ENCODE data around the gene ANO6.

Gene ANO6

DNA sequence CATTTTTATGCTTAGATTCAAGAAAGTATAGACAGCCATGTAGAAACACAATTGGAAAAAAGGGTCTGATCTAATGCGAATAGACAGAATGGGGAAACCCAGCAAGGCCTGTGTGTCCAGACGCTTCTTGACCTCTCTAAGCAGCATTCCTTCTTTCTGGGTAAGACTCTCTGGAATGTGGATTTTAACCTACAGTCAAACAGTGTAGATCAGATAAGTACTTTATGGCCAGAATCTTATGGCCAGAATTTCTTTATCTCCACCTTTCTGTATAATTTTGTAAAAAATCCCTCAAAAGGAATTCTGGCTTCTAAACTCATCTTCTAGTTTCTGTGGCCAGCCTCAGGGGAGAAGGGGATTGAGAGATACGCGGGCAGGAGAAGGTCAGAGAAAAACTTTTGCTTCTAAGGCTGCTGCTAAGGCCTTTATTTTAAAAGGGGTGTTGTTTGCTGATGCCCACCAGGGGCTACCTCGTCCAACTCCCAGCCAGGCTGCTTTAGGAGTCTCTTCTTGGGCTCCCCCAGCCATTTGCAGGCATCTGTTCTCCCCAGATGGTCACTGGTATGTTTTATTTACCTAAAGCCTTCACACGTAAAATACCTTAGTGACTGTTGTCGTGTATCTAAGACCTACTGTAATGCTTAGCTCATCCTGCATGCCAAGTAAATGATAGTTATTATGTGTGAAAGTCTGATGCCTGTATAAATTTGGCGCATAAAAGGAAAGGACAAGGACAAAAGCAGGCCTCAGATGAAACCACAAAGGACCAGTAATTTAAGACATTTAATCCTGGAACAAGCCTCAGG is 68.4 kb downstream of the ANO6 start:
- DNase-seq: no peak

DNA sequence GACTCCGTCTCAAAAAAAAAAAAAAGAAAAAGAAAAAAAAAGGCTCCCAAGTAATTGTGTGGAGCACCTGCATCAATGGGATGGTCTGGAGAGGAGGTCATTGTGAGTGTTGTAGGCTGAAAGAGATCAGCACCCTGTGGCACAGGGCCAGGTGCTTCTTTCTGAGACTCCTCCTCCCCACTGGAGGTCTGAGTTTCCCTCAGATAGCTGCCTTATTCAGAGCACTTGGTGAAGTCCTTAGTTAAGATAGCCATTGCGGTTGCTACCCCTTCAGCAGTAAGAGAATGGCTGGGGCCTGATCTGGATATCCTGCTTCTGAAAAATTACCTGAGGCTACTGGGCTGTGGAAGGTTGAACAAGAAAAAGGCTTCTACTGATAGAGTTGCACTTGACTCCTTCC is 69.8 kb downstream of the ANO6 start:
- DNase-seq: no peak

DNA sequence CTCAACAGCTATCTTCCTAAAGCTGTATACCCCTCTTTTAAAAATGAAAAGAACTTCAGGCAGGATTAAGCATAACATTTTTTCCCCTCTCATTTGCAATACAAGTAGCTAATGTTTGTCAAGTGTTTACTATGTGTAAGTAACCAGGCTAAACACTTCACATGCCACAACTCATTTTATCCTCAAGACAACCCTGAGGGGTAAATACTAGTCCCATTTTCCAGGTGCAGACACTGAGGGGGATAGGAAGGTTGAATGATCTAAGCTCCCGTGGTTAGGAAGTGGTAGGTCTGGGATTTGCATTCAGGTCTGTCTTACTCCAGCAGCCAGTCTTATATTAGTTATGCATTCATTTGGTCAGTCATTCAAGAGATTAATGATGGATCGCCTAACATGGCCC is 70.7 kb downstream of the ANO6 start:
- DNase-seq: no peak

DNA sequence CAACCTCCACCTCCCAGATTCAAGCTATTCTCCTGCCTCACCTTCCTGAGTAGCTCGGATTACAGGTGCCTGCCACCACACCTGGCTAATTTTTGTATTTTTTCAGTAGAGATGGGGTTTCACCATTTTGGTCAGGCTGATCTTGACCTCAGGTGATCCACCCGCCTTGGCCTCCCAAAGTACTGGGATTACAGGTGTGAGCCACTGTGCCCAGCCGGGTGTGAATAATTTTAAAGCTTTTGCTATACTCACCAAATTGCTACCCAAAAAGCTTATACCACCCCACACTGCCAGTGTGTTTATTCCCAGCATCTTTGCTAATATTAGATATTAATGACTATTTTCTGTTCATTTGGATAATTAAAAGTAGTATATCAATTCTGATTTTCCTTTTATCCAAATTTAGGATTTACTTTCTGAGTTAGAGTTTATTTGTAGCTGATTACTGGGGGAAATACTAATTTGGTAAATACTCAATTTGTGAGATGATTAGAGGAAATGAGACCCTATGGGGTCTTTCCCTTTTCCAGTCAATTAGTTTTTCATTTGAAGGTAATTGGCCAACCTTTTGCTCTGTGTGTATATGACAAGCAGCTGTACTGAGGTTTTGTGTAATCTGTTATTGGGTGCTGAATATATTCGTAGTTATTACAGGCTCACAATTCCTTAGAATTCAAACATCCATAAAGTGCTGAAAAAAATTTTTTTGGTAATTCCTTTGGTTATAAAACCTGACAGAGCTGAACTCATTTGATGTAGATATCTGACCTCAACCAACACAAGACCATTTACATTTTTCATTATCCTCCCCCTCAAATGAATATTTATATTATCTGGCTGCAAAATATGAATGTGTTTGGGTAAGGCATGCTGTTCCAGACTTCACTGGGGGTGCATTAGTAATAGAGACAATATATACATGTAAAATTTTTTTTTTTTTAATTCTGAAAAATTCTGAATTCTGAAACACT is 73.6 kb downstream of the ANO6 start:
- DNase-seq: no peak

DNA sequence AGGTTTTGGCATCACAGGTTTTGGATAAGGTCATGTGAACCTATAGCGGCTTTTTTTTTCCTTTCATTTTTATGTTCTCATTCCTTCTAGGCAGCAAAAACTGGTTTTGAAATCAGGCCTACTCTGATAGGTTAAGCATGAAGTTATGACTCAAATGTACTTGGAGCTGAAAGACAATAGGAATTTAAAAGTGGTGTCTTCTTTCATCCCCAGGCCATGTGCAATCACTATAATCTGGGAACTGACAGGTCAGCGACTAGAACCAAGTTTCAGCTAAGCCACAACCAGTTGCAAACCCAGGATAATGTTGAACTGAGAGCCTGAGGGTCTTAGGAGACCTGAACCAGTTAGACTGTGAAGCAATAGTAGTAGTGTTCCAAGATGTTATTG is 74.3 kb downstream of the ANO6 start:
- no peak for DNase-seq

DNA sequence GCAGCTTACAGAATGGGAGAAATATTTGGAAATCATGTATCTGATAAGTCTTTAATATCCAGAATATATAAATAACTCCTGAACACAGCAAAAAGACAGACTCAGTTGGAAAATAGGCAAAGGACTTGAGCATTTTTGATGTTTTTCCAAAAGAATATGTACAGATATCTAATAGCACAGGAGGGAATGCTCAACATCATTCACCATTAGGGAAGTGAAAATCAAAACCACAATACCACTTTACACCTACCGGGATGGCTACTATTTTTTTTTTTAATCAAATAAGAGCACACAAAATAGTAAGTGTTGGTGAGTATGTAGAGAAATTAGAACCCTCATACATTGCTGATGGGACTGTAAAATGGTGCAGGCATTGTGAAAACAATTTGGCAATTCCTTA is 75.6 kb downstream of the ANO6 start:
- DNase-seq: no peak

DNA sequence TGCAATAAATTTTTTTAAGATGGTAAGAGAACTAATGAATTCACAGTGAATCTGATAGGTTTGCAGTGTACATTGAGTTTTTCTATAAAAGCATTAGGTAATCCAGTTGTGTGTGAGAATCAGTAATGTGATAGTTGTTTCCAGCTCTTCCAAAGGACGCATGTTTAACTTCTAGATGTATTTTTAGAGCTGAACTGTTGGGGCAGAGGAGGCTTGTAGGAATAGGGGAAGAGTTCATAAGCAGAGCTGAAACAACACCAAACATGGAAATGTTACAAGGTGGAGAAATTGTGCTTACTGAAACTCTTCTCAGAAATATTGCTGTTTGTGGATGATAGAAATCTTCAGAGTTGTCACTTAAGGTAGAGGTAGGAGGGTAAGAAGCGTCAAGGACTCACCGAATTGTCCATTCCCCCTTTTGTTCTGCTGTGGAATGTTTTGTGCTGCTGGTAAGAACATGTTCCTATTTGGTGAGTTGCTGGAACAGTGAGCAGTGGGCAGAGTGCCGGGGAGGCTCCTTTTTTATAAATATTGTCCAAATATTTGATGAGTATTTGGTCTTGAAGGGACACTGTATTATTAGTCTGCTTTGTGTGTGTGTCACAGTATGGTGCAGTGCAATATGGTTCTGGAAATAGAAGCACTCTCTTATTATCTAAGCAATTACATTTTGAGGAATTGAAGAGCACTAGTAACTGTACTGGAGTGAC is 76.7 kb downstream of the ANO6 start:
- DNase-seq: no peak

DNA sequence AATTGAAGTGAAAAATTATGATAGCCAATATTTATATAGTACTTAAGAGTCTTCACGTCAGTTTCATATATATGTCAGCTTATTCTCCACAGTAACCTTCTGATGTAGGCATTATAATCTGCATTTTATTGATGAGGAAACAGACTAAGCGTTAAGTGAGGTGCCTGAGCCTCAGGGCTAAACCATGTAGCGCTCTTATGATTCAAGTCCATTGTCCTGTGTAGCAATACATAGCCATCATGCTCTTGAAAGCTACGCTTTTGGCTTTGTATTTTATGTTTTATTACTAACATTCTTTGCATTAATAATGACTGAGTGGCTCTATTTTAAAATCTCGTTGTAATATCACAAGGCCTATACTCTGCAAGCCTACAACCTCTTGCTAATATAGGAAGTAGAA is 79.0 kb downstream of the ANO6 start:
- no peak for DNase-seq

DNA sequence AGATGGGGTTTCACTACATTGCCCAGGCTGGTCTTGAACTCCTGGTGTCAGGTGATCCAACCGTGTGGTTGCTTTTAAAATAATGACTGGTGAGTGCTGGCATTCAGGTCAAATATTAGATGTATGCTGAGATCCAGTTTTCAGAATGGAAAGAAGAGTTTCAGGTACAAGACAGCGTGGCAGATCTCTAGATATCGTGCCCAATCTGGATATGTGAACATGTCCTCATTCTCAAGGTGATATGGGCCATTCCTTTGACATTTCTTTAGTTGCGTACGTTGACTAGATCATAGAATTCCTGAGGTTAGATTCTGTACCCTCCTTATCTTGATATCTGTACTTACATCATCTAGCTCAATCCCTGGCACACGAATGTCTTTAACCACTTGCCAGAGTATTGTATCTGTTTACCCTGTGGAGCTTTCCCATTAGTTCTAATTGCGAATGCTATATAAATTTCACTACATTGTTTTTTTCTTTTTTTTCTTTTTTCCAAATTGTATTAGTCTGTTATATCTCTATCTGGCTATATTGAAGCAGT is 80.2 kb downstream of the ANO6 start:
- DNase-seq: no peak

DNA sequence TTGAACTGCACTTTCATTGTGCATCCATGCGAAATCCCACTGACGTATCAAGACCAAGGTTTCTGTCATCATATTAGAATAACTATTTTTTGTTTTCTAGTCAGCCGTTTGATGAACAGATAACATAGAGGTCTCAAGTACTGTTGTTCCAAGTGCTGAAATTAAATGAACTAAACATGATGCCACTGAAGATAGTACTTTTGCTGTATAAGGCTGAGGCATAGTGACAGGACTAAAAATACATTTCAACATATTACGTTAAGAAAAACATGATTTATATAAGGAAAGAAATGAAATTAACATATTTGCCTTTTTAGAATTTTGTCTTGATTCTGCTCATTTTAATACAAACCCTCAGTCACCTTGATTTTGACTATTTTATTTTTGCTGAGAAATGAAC is 82.2 kb downstream of the ANO6 start:
- DNase-seq: no peak

DNA sequence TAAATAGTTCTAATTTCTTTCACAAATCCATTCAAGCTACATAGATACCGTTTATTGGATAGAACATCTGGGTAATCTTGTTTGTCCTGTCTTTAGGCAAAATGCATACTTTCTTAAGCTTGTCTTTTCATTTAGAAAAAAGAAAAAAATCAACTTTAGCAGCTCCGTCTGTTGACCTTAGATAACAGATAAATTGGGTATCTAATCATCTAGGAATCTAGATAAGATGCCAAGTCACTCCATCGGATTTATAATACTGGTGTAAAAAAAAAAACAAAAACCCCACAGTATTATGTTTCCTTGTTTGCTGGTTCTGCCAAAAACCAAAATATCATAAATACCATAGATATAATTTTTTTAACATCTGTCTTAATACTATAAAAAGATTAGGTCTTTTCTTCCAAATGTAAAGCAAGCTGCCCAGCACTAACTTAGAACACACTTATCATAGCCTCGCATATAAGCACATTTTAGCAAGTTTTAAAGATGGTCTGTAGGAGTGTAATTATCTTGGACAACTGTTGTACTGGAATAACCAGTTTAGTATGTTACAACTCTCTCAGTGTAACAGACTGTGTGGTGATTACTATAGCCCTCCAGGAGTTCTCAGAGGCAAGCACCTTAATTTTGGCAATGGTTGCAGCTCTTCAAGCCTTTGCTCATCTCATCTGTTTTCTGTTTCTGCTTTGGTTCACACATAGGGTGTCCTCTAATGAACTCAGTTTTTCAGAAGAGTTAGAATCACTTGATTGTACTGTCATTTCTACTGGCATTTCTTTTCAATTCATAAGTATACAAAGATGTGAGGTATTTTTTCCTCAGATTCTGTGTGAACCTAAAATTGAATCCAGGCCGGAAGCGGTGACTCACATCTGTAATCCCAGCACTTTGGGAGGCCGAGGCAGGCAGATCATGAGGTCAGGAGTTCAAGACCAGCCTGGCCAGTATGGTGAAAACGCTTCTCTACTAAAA is 83.1 kb downstream of the ANO6 start:
- DNase-seq: no peak

DNA sequence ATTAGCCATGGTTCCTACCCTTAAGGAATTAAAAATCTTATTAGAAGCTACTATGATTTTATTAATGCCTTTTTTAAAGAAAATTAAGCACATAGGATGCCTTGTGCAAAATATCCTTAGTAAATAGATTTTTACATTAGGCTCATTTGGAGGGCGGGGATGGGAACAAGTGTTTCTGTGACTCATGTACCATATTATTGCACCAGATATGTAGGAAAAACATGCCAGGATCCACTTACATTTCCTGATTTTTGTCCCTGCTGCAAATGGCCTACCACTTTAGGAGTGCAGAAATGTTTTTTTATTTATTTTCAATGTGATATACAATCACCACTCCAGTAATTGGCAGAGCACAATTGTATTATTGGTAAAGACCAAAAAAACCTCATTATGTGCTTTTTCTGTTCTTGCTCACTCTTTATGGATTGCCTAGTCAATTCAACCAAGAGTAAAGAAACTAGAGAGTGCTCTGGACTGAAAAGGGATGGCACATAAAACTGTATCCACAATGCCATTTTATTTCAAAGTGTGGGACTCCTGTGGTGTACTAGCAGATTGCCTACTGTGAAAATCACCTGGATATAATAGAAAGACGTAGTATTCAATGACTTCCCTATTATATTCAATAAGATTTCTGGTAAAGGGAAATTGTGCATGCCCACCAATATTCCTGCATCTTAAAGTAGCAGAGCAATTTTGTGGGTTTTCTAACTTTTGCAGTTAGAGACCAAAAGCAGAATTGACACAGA is 86.9 kb downstream of the ANO6 start:
- no peak for DNase-seq

DNA sequence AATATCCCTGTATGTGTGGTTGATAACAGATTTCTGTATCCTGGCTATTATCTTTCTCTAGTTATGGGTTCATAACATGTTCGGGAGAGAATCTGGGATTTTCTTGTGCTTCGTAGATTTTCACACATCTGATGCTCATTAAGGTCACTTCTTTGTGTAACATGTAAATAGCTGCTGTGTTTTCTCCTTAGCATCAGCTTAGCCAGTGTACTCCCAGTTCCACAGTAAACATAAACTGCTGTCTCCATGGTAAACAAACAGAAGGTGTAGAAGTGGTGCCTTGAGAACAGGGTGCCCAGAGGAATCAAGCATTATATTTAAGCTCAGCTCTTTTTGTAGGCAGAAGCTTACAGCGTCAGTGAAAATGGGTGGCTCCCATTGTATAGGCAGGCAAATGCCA is 88.0 kb downstream of the ANO6 start:
- DNase-seq: no peak

DNA sequence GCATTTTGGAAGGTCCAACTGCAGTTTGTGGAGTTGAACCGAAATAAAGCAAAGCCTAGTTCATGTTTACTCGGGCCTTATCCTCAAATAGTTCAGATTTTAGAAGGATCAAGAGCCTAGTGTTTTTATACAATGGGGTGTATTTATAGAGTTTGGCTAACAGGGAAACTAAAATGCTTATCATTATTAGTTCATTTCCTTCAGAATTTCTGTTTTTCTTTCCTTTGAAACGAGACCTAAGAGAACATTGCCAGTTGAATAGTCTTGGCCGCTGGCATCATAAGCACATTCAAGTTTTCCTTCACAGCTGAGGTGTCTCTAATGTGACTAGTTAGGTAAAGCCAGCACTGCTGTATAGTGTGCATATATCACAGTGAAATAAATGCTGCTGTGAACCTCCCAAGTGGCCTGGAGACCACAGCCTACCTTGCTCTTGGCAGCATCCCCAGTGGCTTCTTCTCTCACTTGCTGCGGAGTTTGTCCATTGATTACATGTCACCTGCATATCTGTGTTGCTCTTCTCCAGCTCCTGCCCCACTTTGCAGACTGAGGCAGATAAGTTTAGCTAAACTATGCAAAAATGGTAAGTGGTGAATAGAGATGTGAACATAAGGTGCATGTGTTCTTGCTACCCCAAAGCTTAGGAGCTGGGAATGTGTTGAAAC is 88.8 kb downstream of the ANO6 start:
- no peak for DNase-seq

DNA sequence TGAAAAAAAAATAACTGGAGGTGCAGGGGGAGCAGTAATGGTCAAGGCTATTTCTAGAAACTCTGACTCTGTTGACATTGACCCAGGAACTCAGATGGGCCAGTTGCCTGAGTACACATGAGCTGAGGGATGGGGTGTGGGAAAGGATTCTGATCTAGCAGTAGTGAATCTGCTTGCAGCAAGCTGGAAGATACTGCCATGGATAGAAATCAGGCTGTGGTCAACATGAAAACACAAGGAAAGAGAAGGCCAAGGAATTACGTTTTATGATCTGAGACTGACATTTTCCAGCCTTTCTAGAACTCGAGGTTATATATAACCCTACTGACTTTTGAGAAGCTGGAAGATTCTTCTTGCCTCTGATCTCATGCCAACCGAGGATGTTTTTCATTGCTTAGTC is 90.0 kb downstream of the ANO6 start:
- no peak for DNase-seq

DNA sequence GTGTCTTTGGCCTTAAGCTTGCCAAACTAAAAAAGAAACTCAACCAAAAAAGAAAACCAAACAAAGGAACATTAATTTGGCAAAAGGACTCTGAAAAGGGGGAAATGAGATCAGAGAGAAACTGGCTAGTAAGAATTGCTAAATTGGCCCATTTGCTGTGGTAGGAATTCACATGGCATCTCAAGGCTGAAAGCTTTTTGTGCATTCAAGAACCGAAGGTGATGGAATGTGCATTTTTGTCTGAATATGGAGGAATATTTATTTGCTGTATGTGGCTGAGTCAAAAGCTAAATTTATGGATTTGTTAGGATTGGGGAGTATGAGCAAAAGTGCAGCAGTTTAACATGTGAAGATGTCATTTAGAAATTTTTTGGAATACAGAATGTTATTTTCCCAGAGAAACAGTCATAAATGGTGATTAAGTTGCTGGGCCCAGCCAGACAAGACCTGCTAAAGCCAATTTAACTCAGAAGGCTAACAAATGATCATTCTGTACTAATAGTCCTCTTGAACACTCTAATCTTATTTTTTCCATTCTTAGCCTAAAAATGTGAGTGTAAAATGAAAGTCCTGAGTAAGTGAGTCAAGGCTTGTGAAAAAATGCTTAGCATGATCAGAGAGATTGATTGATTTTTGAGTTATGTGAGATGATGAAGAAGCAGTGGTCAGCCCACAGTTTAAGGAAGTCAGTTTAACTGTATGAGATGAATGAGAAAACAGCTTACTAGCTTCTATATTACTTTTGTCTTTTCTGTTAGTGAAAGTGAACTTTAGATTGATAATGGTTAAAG is 94.1 kb downstream of the ANO6 start:
- DNase-seq: peak; percentile 29 to 42

DNA sequence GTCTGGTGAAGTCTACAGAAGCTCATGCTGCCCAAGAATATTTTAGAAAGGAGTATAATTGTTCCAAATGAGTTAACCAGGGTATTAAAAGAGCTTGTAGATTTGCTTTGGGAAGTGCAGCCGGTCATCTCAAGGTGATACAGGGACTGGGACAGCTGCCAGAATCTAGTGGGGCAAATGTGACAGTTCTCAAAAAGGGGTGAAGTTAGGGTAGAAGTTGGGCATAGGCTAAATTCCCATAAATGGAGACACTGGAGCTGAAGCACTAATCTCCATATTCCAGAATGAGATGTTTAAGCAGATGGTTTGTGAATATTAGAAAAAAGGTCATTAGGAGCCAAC is 94.7 kb downstream of the ANO6 start:
- DNase-seq: no peak

DNA sequence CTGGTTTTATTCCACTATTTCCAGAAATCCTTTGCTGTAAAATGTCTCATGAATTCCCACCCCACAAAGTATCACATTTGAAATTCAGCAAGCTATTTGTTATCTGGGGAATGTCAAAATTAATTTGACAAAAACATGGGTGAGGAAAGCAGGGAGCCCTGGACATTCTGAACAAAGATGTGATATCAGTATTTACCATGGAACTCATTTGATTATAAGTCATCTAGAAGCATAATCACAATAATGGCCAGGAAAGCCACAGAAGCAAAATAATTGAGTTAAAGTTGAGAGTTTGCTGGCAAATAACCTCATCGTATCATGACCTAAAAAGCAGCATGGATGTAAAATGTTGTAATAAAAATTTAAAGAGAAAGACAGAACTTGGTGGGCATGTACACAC is 96.1 kb downstream of the ANO6 start:
- DNase-seq: no peak

DNA sequence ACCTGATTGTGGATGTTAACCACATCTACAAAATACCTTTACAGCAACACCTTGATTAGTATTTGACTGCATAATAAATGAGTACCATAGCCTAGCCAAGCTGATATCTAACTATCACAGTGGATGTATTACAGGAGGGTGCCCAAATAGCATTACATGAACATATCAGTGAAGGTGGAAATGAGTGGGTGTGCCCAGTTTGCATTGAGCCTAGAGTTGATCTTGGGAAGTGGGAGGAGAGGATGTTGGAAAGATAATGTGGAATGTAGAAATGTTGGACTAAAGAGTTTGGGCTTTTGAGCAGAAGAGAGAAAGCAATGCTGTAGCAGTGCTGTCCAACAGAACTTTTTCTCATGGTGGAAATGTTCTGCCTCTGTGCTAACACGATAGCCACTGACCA is 98.9 kb downstream of the ANO6 start:
- DNase-seq: no peak

DNA sequence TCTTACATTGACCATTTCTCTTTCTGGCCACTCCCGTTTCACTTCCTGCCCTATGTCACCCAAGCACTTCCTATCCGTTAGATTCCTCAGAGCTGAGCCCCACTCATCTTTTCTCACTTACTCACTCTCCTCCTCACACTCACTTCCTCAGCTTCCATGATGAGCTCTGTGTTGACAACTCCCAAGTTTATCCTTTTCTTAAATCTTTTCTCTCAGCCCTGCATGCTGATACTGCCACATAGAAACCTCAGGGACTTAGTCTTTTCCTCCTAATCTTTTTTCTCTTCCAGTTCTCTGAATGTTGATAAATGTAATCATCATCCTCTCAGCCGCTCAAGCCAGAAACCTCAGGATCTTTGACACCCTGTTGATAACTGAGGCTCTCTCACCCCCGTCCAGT is 99.6 kb downstream of the ANO6 start:
- no peak for DNase-seq

Data from inflammatory macrophage treated with lipopolysaccharide for 1 hour (primary cell).